Lung (tissue), 12 donors: ENCODE measurements around the gene PHYKPL. TPM values are rescaled to one million over a fixed set of nuclear protein-coding genes. Genes with fewer than 3 reads are reported as not detected.

ENCODE experiments used
- ATAC-seq: fragments of 200-7000 bp; cut with Tn5 transposase; one replicate; pipeline ENCODE4 v1.9.1; 2020; ENCODE audit warnings: moderate number of reproducible peaks; ENCODE audit not compliant: insufficient read depth, low FRiP score
- DNase-seq, 3 donors: peaks; one replicate each; pipeline ENCODE4 v3.0.0-alpha.2; 2013 to 2017
- H3K27ac ChIP-seq, 2 donors: one replicate each; pipeline ENCODE4 v1.5.1; 2013; ENCODE audit warnings: mild to moderate bottlenecking in 2 of 2, moderate library complexity in 2 of 2, control low read depth in 1 of 2, inconsistent platforms in 1 of 2, low read depth in 1 of 2, low read length in 1 of 2
- H3K27me3 ChIP-seq, 3 donors: one replicate each; pipeline ENCODE4 v1.5.1; 2013; ENCODE audit warnings: low read length in 2 of 3; ENCODE audit not compliant: control insufficient read depth in 3 of 3, insufficient read depth in 3 of 3
- H3K36me3 ChIP-seq, 4 donors: one replicate each; pipeline ENCODE4 v1.5.1; 2013; ENCODE audit warnings: low read length in 4 of 4, mild to moderate bottlenecking in 1 of 4, moderate library complexity in 1 of 4; ENCODE audit not compliant: control insufficient read depth in 4 of 4, insufficient read depth in 4 of 4
- H3K4me1 ChIP-seq, 5 donors: one replicate each; pipeline ENCODE4 v1.5.1; 2013; ENCODE audit warnings: low read length in 5 of 5, mild to moderate bottlenecking in 2 of 5, moderate library complexity in 1 of 5; ENCODE audit not compliant: control insufficient read depth in 5 of 5, insufficient read depth in 5 of 5
- H3K4me3 ChIP-seq: one replicate; pipeline ENCODE4 v1.5.1; 2013; ENCODE audit warnings: mild to moderate bottlenecking, control low read depth, moderate library complexity
- H3K9ac ChIP-seq, 2 donors: one replicate each; pipeline ENCODE4 v1.5.1; 2013; ENCODE audit warnings: low read length in 2 of 2, control low read depth in 1 of 2; ENCODE audit not compliant: insufficient read depth in 1 of 2
- H3K9me3 ChIP-seq, 4 donors: one replicate each; pipeline ENCODE4 v1.5.1; 2013; ENCODE audit warnings: low read length in 3 of 4, mild to moderate bottlenecking in 1 of 4, moderate library complexity in 1 of 4; ENCODE audit not compliant: control insufficient read depth in 4 of 4, insufficient read depth in 3 of 4
- WGBS, 2 donors: extraction: QIAGEN DNeasy Blood & Tissue Kit; methylation state at CpG; one replicate each; pipeline ENCODE4 v1.1.7; 2013; 5-methylcytosine and 5-hydroxymethylcytosine counted together
- polyA plus RNA-seq, 2 donors: library from polyadenylated mRNA; stranded (reverse); fragments of 200-250 nt; gene quantifications; one replicate each; pipeline ENCODE4 v1.2.1, GENCODE V29; 2013
- total RNA-seq, 2 donors: library from RNA; depleted of rRNA in 1 of 2; stranded (reverse); fragments of >200 nt in 1 of 2; gene quantifications; one replicate each; pipeline ENCODE4 v1.2.1, GENCODE V29; 2014 to 2021
- TF ChIP-seq, protein P1 (sequence below): IDR thresholded peaks from 2 replicates; pipeline ENCODE4 v1.5.1; 2012; ENCODE audit warnings: mild to moderate bottlenecking; ENCODE audit errors: control extremely low read depth, extremely low read depth
- donor health status: control.
- donor health status: control.
- donor health status: Bipolar disorder and iron deficiency.
- donor health status: healthy.
- donor health status: DM: yes; HTN: yes; CAD: no.

Gene PHYKPL
- total and polyA plus RNA-seq, 4 donors, result 49.7 to 100 (median 75.8) TPM

DNA sequence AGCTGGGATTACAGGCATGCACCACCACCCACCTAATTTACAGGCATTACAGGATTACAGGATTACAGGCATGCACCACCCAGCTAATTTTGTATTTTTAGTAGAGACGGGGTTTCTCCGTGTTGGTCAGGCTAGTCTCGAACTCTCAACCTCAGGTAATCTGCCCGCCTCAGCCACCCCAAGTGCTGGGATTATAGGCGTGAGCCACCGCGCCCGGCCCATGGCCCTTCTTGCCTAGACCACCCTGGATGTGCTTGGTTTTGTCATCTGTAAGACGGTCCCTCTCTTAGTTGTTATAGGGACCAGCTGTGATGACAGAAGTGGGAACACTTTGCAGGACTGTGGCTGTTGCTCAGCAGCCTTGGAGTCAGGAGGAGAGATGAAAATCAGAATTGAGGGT is 3.5 kb upstream of the PHYKPL start:
- H3K4me1 ChIP-seq, result peaks cover 0 to 38% (median 13%) of the 10 kb centered on the region in 5 donors

DNA sequence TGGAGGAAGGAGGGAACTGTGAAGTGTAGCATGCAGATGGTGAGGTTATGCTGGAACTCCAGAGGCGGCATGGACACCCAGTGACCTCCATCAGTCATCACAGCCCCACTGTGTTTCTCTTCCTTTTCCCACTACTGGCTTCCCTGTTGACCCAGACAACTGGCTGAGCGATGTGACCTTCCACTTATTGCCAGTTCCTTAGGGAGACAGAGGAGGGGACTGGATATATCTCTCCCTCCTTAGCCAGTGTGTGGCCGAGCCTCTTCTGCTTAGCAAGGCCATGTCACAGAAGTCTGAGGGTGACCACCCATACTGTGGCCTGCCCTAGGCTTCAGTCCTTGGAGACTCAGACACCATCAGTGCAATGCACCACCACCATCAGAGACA is 3.0 kb upstream of the PHYKPL start:
- no peak for DNase-seq
- Histone ChIP-seq H3K4me3 (no peak overlapping the region), H3K36me3 (peaks cover 0 to 8% (median 5%) of the 10 kb centered on the region in 4 donors), H3K27ac (peak overlapping the region in 1 of 2 donors; percentile 11), H3K9ac (no peak overlapping the region), H3K4me1 (peaks cover 0 to 42% (median 18%) of the 10 kb centered on the region in 5 donors), H3K9me3 (no peaks in the 10 kb centered on the region), H3K27me3 (no peaks in the 10 kb centered on the region)
- 68 to 75% methylated on average over 3 of the region's 3 CpGs for WGBS, 2 donors
- ATAC-seq, result no peak
- TF ChIP-seq, protein P1, sequence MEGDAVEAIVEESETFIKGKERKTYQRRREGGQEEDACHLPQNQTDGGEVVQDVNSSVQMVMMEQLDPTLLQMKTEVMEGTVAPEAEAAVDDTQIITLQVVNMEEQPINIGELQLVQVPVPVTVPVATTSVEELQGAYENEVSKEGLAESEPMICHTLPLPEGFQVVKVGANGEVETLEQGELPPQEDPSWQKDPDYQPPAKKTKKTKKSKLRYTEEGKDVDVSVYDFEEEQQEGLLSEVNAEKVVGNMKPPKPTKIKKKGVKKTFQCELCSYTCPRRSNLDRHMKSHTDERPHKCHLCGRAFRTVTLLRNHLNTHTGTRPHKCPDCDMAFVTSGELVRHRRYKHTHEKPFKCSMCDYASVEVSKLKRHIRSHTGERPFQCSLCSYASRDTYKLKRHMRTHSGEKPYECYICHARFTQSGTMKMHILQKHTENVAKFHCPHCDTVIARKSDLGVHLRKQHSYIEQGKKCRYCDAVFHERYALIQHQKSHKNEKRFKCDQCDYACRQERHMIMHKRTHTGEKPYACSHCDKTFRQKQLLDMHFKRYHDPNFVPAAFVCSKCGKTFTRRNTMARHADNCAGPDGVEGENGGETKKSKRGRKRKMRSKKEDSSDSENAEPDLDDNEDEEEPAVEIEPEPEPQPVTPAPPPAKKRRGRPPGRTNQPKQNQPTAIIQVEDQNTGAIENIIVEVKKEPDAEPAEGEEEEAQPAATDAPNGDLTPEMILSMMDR, result no peak

More for the DNA sequence above, 3.5 kb upstream of the PHYKPL start:
- ATAC-seq, result no peak
- no peak overlapping the region for H3K9ac ChIP-seq
- TF ChIP-seq, protein P1, result no peak
- H3K4me3 ChIP-seq, result no peak overlapping the region
- H3K36me3 ChIP-seq, result peaks cover 0 to 2% (median 2%) of the 10 kb centered on the region in 4 donors
- H3K27me3 ChIP-seq, result no peaks in the 10 kb centered on the region
- H3K9me3 ChIP-seq, result no peaks in the 10 kb centered on the region
- 90 to 91% methylated on average over 9 of the region's 9 CpGs for WGBS, 2 donors
- peak overlapping the region; percentile 9 to 14 for H3K27ac ChIP-seq
- no peak for DNase-seq

DNA sequence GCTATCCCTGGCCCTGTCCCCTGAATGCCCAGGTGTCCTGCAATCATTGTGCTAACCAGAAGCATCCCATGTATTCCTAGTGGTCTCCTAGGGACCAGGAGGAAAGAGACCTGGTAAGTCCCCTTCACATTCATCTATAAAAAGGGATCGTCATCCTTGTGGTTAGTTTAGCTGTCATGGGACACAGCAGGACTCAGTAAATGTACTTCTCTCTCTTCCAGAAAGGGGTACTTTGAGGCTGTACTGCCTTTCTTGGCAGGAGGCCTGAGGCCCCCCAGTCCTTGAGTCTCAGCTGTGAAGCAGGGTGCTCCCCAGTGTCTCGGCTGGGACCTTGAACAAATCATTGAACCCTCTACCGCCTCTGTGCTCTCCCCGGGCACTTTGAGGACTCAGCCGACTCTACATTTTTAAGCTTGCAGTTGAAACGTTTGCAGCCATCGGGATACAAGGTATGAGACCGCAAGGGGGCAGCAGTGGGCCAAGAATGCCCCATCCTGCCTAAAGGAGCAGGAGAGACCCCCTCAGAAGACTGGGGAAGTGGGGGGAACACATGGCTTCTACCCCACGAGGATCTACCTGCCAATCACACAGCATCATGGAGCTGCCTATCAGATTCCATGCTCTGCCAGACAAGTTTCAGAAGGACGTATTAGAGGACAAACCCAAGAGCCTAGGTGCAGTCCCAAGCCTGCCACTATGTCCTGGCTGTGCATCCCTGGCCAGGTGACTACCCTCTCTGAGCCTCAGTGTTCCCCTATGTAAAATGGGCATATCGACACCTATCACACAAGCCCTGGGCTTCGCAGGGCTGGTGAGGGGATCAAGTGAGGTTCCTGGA is 2.4 kb upstream of the PHYKPL start:
- no peak for ATAC-seq
- 23 to 26% methylated on average over 12 of the region's 12 CpGs for WGBS, 2 donors

More for the DNA sequence above, 2.4 kb upstream of the PHYKPL start:
- H3K4me1 ChIP-seq, result peaks cover 0 to 42% (median 20%) of the 10 kb centered on the region in 5 donors
- TF ChIP-seq, protein P1, result peak; percentile 36
- H3K27ac ChIP-seq, result no peak overlapping the region
- no peaks in the 10 kb centered on the region for H3K27me3 ChIP-seq
- DNase-seq, result peak; percentile 78 to 83 (median 81)
- H3K4me3 ChIP-seq, result no peak overlapping the region
- H3K36me3 ChIP-seq, result peaks cover under 1 to 14% (median 6%) of the 10 kb centered on the region in 4 donors
- no peak overlapping the region for H3K9ac ChIP-seq
- H3K9me3 ChIP-seq, result no peaks in the 10 kb centered on the region
